HepG2 (cell line): ENCODE results near the gene SENP5. TPM values are rescaled to one million over a fixed set of nuclear protein-coding genes. Genes with fewer than 3 reads are reported as not detected.

Experiments used
- ATAC-seq: fragments of 200-7000 bp; cut with Tn5 transposase; 3 replicates; pipeline ENCODE4 v1.9.1; 2020; ENCODE audit warnings: mild to moderate bottlenecking, moderate library complexity
- BruUV-seq: library from RNA; stranded (reverse); fragments of 400-500 nt; replicated peaks from 2 replicates; lab custom pipeline; 2021; lab: Mats Ljungman, UMichigan
- CTCF ChIA-PET: fragments of 300-600 bp; formaldehyde crosslinking; extraction: SDS; loops from one replicate; lab custom pipeline; 2021; ENCODE audit warnings: low total read pairs, inconsistent platforms, low intra/inter-chr PET ratio; lab: Yijun Ruan, JAX
- POLR2A ChIA-PET: fragments of 350-600 bp; sonication (Branson Sonifier 250); formaldehyde crosslinking; loops from one replicate; lab custom pipeline; 2020; ENCODE audit warnings: antibody characterized with exemption, inconsistent platforms; lab: Yijun Ruan, JAX
- DNase-seq: peaks from one replicate; pipeline ENCODE4 v3.0.0-alpha.2; 2015; ENCODE audit warnings: low spot score
- FAIRE-seq: peaks from 3 replicates; lab custom pipeline; 2011; peaks lifted over from hg19 to GRCh38; lab: Jason Lieb, UNC
- H2AFZ ChIP-seq: one replicate; pipeline ENCODE4 v1.6.1; 2011; ENCODE audit warnings: low read length, inconsistent platforms
- H3K27ac ChIP-seq: fragments of 300-600 bp; 3 replicates; pipeline ENCODE4 v1.8.0; 2011; ENCODE audit warnings: mixed run types, mild to moderate bottlenecking, mixed read lengths, low read length, inconsistent platforms; ENCODE audit not compliant: insufficient read depth; ENCODE audit errors: extremely low read length
- H3K27me3 ChIP-seq, 2 experiments: fragments of 200-600 bp in 1 of 2; 2 replicates in 1 of 2; 3 replicates in 1 of 2; pipeline versions ENCODE4 v1.6.0 to v1.8.0; 2011; ENCODE audit warnings: low read length in 2 of 2, mild to moderate bottlenecking in 2 of 2, moderate library complexity in 2 of 2, inconsistent platforms in 1 of 2; ENCODE audit not compliant: insufficient read depth in 2 of 2, control insufficient read depth in 1 of 2
- H3K36me3 ChIP-seq, 2 experiments: fragments of 200-600 bp in 1 of 2; replicated peaks in 1 of 2; 2 replicates in 1 of 2; 3 replicates in 1 of 2; pipeline versions ENCODE4 v1.5.1 to v1.8.0; 2011; ENCODE audit warnings: low read length in 2 of 2, inconsistent platforms in 1 of 2; ENCODE audit not compliant: insufficient read depth in 2 of 2, control insufficient read depth in 1 of 2
- H3K4me1 ChIP-seq: 2 replicates; pipeline ENCODE4 v1.5.1; 2012; ENCODE audit warnings: low read length, inconsistent platforms; ENCODE audit not compliant: insufficient read depth
- H3K4me2 ChIP-seq: 2 replicates; pipeline ENCODE4 v1.6.0; 2011; ENCODE audit warnings: low read depth, low read length, inconsistent platforms
- H3K4me3 ChIP-seq, 3 experiments: fragments of 200-600 bp in 1 of 3; sonication (generic), shearing (Covaris generic) in 1 of 3; replicated peaks in 1 of 3; 2 replicates each; pipeline ENCODE4 v1.5.1; 2011 to 2016; ENCODE audit warnings: low read length in 3 of 3, inconsistent platforms in 2 of 3, low read depth in 2 of 3, mild to moderate bottlenecking in 2 of 3, control low read depth in 1 of 3, mixed read lengths in 1 of 3; ENCODE audit not compliant: insufficient read depth in 1 of 3
- H3K79me2 ChIP-seq: one replicate; pipeline ENCODE4 v1.6.1; 2011; ENCODE audit warnings: low read length, inconsistent platforms; ENCODE audit not compliant: insufficient read depth
- H3K9ac ChIP-seq: 2 replicates; pipeline ENCODE4 v1.6.0; 2011; ENCODE audit warnings: mild to moderate bottlenecking, low read depth, low read length, inconsistent platforms; ENCODE audit not compliant: insufficient read depth
- H3K9me3 ChIP-seq: 2 replicates; pipeline ENCODE4 v1.5.1; 2012; ENCODE audit warnings: mild to moderate bottlenecking, low read length
- H4K20me1 ChIP-seq: 2 replicates; pipeline ENCODE4 v1.6.0; 2011; ENCODE audit warnings: inconsistent platforms, mild to moderate bottlenecking, low read length, moderate library complexity; ENCODE audit not compliant: insufficient read depth
- ATF4 ChIP-seq, 2 experiments: fragments of 450-650 bp in 1 of 2; sonication (generic) in 1 of 2; formaldehyde crosslinking; IDR thresholded peaks; 2 replicates each; pipeline versions ENCODE4 v1.5.0 to v1.8.0; 2020 to 2022; ENCODE audit warnings: mild to moderate bottlenecking in 1 of 2, missing genetic modification reagents in 1 of 2
- BHLHE40 ChIP-seq: IDR thresholded peaks from 2 replicates; pipeline ENCODE4 v1.6.1; 2011; ENCODE audit warnings: low read length, improper control_type of control experiment
- CENPBD1 ChIP-seq: sonication (generic); formaldehyde crosslinking; IDR thresholded peaks from 2 replicates; pipeline ENCODE4 v1.8.0; 2022; ENCODE audit warnings: missing genetic modification reagents, low read depth, mild to moderate bottlenecking, borderline replicate concordance
- HDAC1 ChIP-seq: sonication (generic); formaldehyde crosslinking; IDR thresholded peaks from 2 replicates; pipeline ENCODE4 v1.5.1; 2020; ENCODE audit warnings: mild to moderate bottlenecking, missing genetic modification reagents
- IKZF4 ChIP-seq: sonication (generic); formaldehyde crosslinking; IDR thresholded peaks from 2 replicates; pipeline ENCODE4 v1.5.1; 2020; ENCODE audit warnings: borderline replicate concordance, mild to moderate bottlenecking, low read depth, missing genetic modification reagents; ENCODE audit errors: not compliant biosample characterization
- MATR3 ChIP-seq: sonication (generic); formaldehyde crosslinking; IDR thresholded peaks from 2 replicates; pipeline ENCODE4 v1.4.0; 2020; ENCODE audit warnings: missing genetic modification reagents
- MAX ChIP-seq: IDR thresholded peaks from 2 replicates; pipeline ENCODE4 v1.6.1; 2012; ENCODE audit warnings: inconsistent platforms
- NRL ChIP-seq: sonication (generic); formaldehyde crosslinking; IDR thresholded peaks from 2 replicates; pipeline ENCODE4 v1.5.0; 2020; ENCODE audit warnings: missing genetic modification reagents, mild to moderate bottlenecking, moderate library complexity, borderline replicate concordance
- ZMYM3 ChIP-seq: sonication (generic); formaldehyde crosslinking; IDR thresholded peaks from 2 replicates; pipeline ENCODE4 v1.5.1; 2020; ENCODE audit warnings: mild to moderate bottlenecking, missing genetic modification reagents
- ZNF121 ChIP-seq: sonication (generic); formaldehyde crosslinking; IDR thresholded peaks from 2 replicates; pipeline ENCODE4 v1.5.0; 2020; ENCODE audit warnings: mild to moderate bottlenecking, missing genetic modification reagents
- ZNF264 ChIP-seq: sonication (generic); formaldehyde crosslinking; IDR thresholded peaks from 2 replicates; pipeline ENCODE4 v1.4.0; 2020; ENCODE audit warnings: missing genetic modification reagents
- ZNF589 ChIP-seq: sonication (generic); formaldehyde crosslinking; conservative IDR thresholded peaks from 2 replicates; pipeline ENCODE4 v1.8.0; 2022; ENCODE audit warnings: mild to moderate bottlenecking, moderate library complexity, missing genetic modification reagents
- ZNF749 ChIP-seq: sonication (generic); formaldehyde crosslinking; IDR thresholded peaks from 2 replicates; pipeline ENCODE4 v1.8.0; 2022; ENCODE audit warnings: mild to moderate bottlenecking, missing genetic modification reagents, moderate library complexity, borderline replicate concordance
- ZNF770 ChIP-seq: sonication (generic); formaldehyde crosslinking; IDR thresholded peaks from 2 replicates; pipeline ENCODE4 v1.5.0; 2020; ENCODE audit warnings: mild to moderate bottlenecking, missing genetic modification reagents
- ZNF788 ChIP-seq: sonication (generic); formaldehyde crosslinking; IDR thresholded peaks from 2 replicates; pipeline ENCODE4 v1.5.0; 2020; ENCODE audit warnings: mild to moderate bottlenecking, missing genetic modification reagents, borderline replicate concordance
- ZUFSP ChIP-seq: sonication (generic); formaldehyde crosslinking; IDR thresholded peaks from 2 replicates; pipeline ENCODE4 v1.9.0; 2021; ENCODE audit warnings: missing genetic modification reagents, mild to moderate bottlenecking, borderline replicate concordance
- WGBS: methylation state at CpG from one replicate; pipeline ENCODE4 v1.1.6; 2017; ENCODE audit warnings: low lambda C conversion rate; 5-methylcytosine and 5-hydroxymethylcytosine counted together
- in situ Hi-C: cut with HindIII; loops from 2 replicates; pipeline ENCODE4 v1.10.0; 2017; ENCODE audit warnings: low pct_unique_long_range_greater_than_20kb; ENCODE audit not compliant: extremely low pct_ligation_motif_present
- intact Hi-C: fragments of 100-400 bp; cut with micrococcal nuclease; formaldehyde crosslinking; loops from one replicate; pipeline ENCODE4 v1.10.0; 2022; ENCODE audit not compliant: unreplicated experiment
- polyA plus RNA-seq, 8 experiments: library from polyadenylated mRNA; depleted of rRNA in 3 of 8; stranded (reverse) in 7 of 8; unstranded in 1 of 8; fragments of >200 nt; fragmentation: Illumina TruSeq in 4 of 8; extraction: Trizol in 4 of 8; gene quantifications; 2 replicates each; pipeline versions ENCODE4 v1.2.1 to v1.2.3, GENCODE V29; 2011 to 2016; ENCODE audit warnings: low read depth in 4 of 8, missing spikeins in 1 of 8, mixed read lengths in 1 of 8; ENCODE audit not compliant: insufficient read depth in 1 of 8
- total RNA-seq, 5 experiments: library from RNA; depleted of rRNA; stranded (reverse); fragments of >200 nt; fragmentation: Illumina TruSeq; extraction: Trizol; gene quantifications; 2 replicates each; pipeline ENCODE4 v1.2.3, GENCODE V29; 2016; ENCODE audit warnings: low read depth in 1 of 5

The SENP5 gene
- total and polyA plus RNA-seq, 2 of the 13 experiments (the other 11 are each of a cell fraction or from before 2014, with no cell fraction given): 17.6 to 30.9 TPM

GRCh38 chr3:196954832-196955231 lies 87.1 kb downstream of the SENP5 start:
- WGBS: 88% methylated on average over 7 of the region's 7 CpGs
- peaks cover 38% of the 10 kb centered on the region for H3K4me1 ChIP-seq
- no peak overlapping the region for H3K4me2 ChIP-seq
- no peak overlapping the region for H2AFZ ChIP-seq
- H3K27ac ChIP-seq: no peak overlapping the region
- H4K20me1 ChIP-seq: no peaks in the 10 kb centered on the region
- ChIA-PET CTCF (no interaction called here), POLR2A (no interaction called here)
- H3K9me3 ChIP-seq: no peaks in the 10 kb centered on the region
- intact Hi-C loops (no loop called here), in situ Hi-C loops (no loop called here)
- no peaks in the 10 kb centered on the region for H3K79me2 ChIP-seq
- no peak overlapping the region for H3K9ac ChIP-seq
- DNase-seq (no peak), FAIRE-seq (no peak), ATAC-seq (no peak)
- peaks cover 0 to 3% of the 10 kb centered on the region in 2 experiments; a peak in 1 of 5 replicates for H3K36me3 ChIP-seq
- H3K27me3 ChIP-seq: no peaks in the 10 kb centered on the region
- no TSS peak for BruUV-seq
- no peak overlapping the region for H3K4me3 ChIP-seq
- no peak for TF ChIP-seq NRL
- TF ChIP-seq HDAC1 (CRISPR knock-in tag): no peak
- no peak for TF ChIP-seq ZNF749
- TF ChIP-seq ZNF121 (CRISPR knock-in tag): peak; percentile 91
- no peak for TF ChIP-seq BHLHE40
- TF ChIP-seq IKZF4: no peak
- peak; percentile 58 for TF ChIP-seq ZNF770 (CRISPR knock-in tag)
- no peak for TF ChIP-seq ZNF788
- TF ChIP-seq ATF4 (CRISPR knock-in tag; IDR thresholded peaks at IDR 0.05): no peak
- no peak for TF ChIP-seq MATR3 (CRISPR knock-in tag)
- TF ChIP-seq MAX: no peak
- TF ChIP-seq ZNF589: no peak
- no peak for TF ChIP-seq CENPBD1 (CRISPR knock-in tag)
- TF ChIP-seq ZUFSP (CRISPR knock-in tag): no peak
- no peak for TF ChIP-seq ZNF264 (CRISPR knock-in tag)
- TF ChIP-seq ZMYM3 (CRISPR knock-in tag): peak; percentile 52; the same call in 1 of the 2 replicates
